PFSK-1 (cell line): Measurements from ENCODE around the gene LRRC47.

ENCODE experiments used
- FOXP2 ChIP-seq: optimal IDR thresholded peaks from 2 replicates; pipeline ENCODE3; 2011; ENCODE audit warnings: borderline replicate concordance, control low read depth, inconsistent platforms; ENCODE audit not compliant: insufficient read depth; ENCODE audit errors: extremely low read length, extremely low read depth
- POLR2AphosphoS5 ChIP-seq: IDR thresholded peaks from 2 replicates; pipeline ENCODE4 v1.6.1; 2012; ENCODE audit warnings: low read depth, mild to moderate bottlenecking, control low read depth, low read length, moderate library complexity
- REST ChIP-seq, 2 experiments: IDR thresholded peaks; 2 replicates each; pipeline versions ENCODE4 v1.6.1 to v1.8.0; 2011 to 2012; ENCODE audit warnings: low read depth in 2 of 2, low read length in 2 of 2, control low read depth in 1 of 2, inconsistent platforms in 1 of 2, mild to moderate bottlenecking in 1 of 2, moderate library complexity in 1 of 2; ENCODE audit not compliant: insufficient read depth in 1 of 2
- SIN3A ChIP-seq: IDR thresholded peaks from 2 replicates; pipeline ENCODE4 v1.6.1; 2012; ENCODE audit warnings: mild to moderate bottlenecking, low read length, moderate library complexity, borderline replicate concordance; ENCODE audit not compliant: insufficient read depth
- TAF1 ChIP-seq: IDR thresholded peaks from 2 replicates; pipeline ENCODE4 v1.6.1; 2012; ENCODE audit warnings: low read length, control low read depth, borderline replicate concordance; ENCODE audit not compliant: insufficient read depth

Gene LRRC47

GRCh38 chr1:3777078-3777547, 19.2 kb downstream of the LRRC47 start:
- TF ChIP-seq SIN3A, result no peak

- TF ChIP-seq TAF1 (no peak), SIN3A (no peak), REST (IDR thresholded peaks at IDR 0.05; ENCODE audit: insufficient read depth in 1 of 2, low read depth in 2 of 2, low read length in 2 of 2) (no peak), FOXP2 (no peak), POLR2AphosphoS5 (no peak)
Observed at GRCh38 chr1:3776231-3776961, 19.9 kb downstream of the LRRC47 start.

- TF ChIP-seq SIN3A (no peak), POLR2AphosphoS5 (no peak), REST (IDR thresholded peaks at IDR 0.05; ENCODE audit: insufficient read depth in 1 of 2, low read depth in 2 of 2, low read length in 2 of 2) (no peak), FOXP2 (no peak), TAF1 (no peak)
Observed at GRCh38 chr1:3775490-3776230, 20.6 kb downstream of the LRRC47 start.

- no peak for TF ChIP-seq POLR2AphosphoS5
- no peak for TF ChIP-seq REST (IDR thresholded peaks at IDR 0.05; ENCODE audit: insufficient read depth in 1 of 2, low read depth in 2 of 2, low read length in 2 of 2)
- TF ChIP-seq FOXP2, result no peak
- TF ChIP-seq TAF1, result no peak
- TF ChIP-seq SIN3A, result no peak
Observed at GRCh38 chr1:3774946-3775489, 21.3 kb downstream of the LRRC47 start.

GRCh38 chr1:3774276-3774945, 21.9 kb downstream of the LRRC47 start:
- TF ChIP-seq REST (IDR thresholded peaks at IDR 0.05; ENCODE audit: insufficient read depth in 1 of 2, low read depth in 2 of 2, low read length in 2 of 2) (no peak), TAF1 (no peak), FOXP2 (no peak), POLR2AphosphoS5 (no peak), SIN3A (no peak)
